ENCODE data around the gene NOP9.
A peak's percentile ranks its signal among the peaks of the same experiment; 100 is the strongest.

NOP9 gene

DNA sequence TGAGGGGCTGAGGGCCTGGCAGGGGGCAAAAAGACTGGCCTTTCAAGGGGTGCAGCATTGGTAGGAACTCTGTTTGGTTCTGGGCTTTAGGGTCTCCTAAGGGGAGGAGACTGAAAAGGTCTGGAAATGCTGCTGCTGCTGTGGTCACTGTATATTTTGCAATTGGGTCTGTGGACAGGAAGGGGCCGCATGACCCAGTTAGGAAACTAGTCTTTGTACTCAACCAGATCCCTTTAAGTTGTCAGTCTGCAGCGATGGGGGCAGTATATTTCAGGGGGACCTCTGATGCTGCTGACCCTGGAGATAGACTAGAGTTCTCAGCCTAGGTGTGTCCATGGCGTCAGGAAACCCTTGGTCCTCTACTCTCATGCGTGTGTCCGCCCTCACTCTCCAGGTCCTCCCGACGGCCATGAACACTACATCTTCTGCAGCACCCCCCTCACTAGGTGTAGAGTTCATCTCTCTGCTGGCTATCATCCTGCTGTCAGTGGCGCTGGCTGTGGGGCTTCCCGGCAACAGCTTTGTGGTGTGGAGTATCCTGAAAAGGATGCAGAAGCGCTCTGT lies 15.7 kb downstream of the NOP9 start:
- no CpG with 5 or more reads among the region's 10 CpGs for WGBS (ENCODE audit: extremely low coverage, insufficient coverage, low lambda C conversion rate)
- Histone ChIP-seq H2BK120ac (ENCODE audit: low read depth, low read length) (no peak overlapping the region), H4K5ac (ENCODE audit: low read length) (no peak overlapping the region)

DNA sequence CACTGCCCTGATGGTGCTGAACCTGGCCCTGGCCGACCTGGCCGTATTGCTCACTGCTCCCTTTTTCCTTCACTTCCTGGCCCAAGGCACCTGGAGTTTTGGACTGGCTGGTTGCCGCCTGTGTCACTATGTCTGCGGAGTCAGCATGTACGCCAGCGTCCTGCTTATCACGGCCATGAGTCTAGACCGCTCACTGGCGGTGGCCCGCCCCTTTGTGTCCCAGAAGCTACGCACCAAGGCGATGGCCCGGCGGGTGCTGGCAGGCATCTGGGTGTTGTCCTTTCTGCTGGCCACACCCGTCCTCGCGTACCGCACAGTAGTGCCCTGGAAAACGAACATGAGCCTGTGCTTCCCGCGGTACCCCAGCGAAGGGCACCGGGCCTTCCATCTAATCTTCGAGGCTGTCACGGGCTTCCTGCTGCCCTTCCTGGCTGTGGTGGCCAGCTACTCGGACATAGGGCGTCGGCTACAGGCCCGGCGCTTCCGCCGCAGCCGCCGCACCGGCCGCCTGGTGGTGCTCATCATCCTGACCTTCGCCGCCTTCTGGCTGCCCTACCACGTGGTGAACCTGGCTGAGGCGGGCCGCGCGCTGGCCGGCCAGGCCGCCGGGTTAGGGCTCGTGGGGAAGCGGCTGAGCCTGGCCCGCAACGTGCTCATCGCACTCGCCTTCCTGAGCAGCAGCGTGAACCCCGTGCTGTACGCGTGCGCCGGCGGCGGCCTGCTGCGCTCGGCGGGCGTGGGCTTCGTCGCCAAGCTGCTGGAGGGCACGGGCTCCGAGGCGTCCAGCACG lies 16.4 kb downstream of the NOP9 start:
- WGBS (ENCODE audit: extremely low coverage, insufficient coverage, low lambda C conversion rate) = no CpG with 5 or more reads among the region's 70 CpGs
- no peak overlapping the region for H3K4me3 ChIP-seq (ENCODE audit: low read length)
- H3K36me3 ChIP-seq (ENCODE audit: control insufficient read depth, insufficient read depth, low read length) = peaks cover 1% of the 10 kb centered on the region
- H3K79me2 ChIP-seq (ENCODE audit: control insufficient read depth, insufficient read depth, low read length) = no peaks in the 10 kb centered on the region
- peak overlapping the region; percentile 66 for H3K23ac ChIP-seq (ENCODE audit: low read length)
- no peak overlapping the region for H3K18ac ChIP-seq (ENCODE audit: low read length)
- DNase-seq = peak; percentile 57
- H3K27me3 ChIP-seq (ENCODE audit: insufficient read depth, low read length, poor library complexity) = no peaks in the 10 kb centered on the region
- peak overlapping the region; percentile 38 for H3K9ac ChIP-seq (ENCODE audit: low read length)
- peak overlapping the region; percentile 4 for H3K4ac ChIP-seq (ENCODE audit: low read depth, low read length)
- peaks cover 12% of the 10 kb centered on the region for H3K4me1 ChIP-seq (ENCODE audit: control insufficient read depth, low read depth, low read length)
- no peaks in the 10 kb centered on the region for H3K79me1 ChIP-seq (ENCODE audit: low read length)
- no peak overlapping the region for H4K8ac ChIP-seq (ENCODE audit: low read depth, low read length)
- no peak overlapping the region for H3K27ac ChIP-seq (ENCODE audit: low read depth, low read length)
- no peak overlapping the region for H2BK120ac ChIP-seq (ENCODE audit: low read depth, low read length)
- no peak overlapping the region for H2BK5ac ChIP-seq (ENCODE audit: low read length)
- peak overlapping the region; percentile 79 for H3K56ac ChIP-seq (ENCODE audit: low read length)
- H3K4me2 ChIP-seq (ENCODE audit: low read length) = no peak overlapping the region
- no peak overlapping the region for H2AK5ac ChIP-seq (ENCODE audit: low read length)
- no peak overlapping the region for H2BK15ac ChIP-seq (replicated peaks; ENCODE audit: low read depth)
- H4K5ac ChIP-seq (ENCODE audit: low read length) = no peak overlapping the region

More for the DNA sequence above, 15.7 kb downstream of the NOP9 start:
- H3K27me3 ChIP-seq (ENCODE audit: insufficient read depth, low read length, poor library complexity) = no peaks in the 10 kb centered on the region
- H3K9ac ChIP-seq (ENCODE audit: low read length) = no peak overlapping the region
- H3K4me1 ChIP-seq (ENCODE audit: control insufficient read depth, low read depth, low read length) = peaks cover 12% of the 10 kb centered on the region
- no peak overlapping the region for H3K56ac ChIP-seq (ENCODE audit: low read length)
- H3K4ac ChIP-seq (ENCODE audit: low read depth, low read length) = no peak overlapping the region
- no peak overlapping the region for H2BK15ac ChIP-seq (replicated peaks; ENCODE audit: low read depth)
- no peak overlapping the region for H3K4me3 ChIP-seq (ENCODE audit: low read length)
- H3K27ac ChIP-seq (ENCODE audit: low read depth, low read length) = no peak overlapping the region
- no peak overlapping the region for H4K8ac ChIP-seq (ENCODE audit: low read depth, low read length)
- no peaks in the 10 kb centered on the region for H3K79me2 ChIP-seq (ENCODE audit: control insufficient read depth, insufficient read depth, low read length)
- H3K18ac ChIP-seq (ENCODE audit: low read length) = no peak overlapping the region
- H3K4me2 ChIP-seq (ENCODE audit: low read length) = no peak overlapping the region
- H3K36me3 ChIP-seq (ENCODE audit: control insufficient read depth, insufficient read depth, low read length) = peaks cover 1% of the 10 kb centered on the region
- H3K79me1 ChIP-seq (ENCODE audit: low read length) = no peaks in the 10 kb centered on the region
- no peak overlapping the region for H2BK5ac ChIP-seq (ENCODE audit: low read length)
- no peak for DNase-seq
- H2AK5ac ChIP-seq (ENCODE audit: low read length) = no peak overlapping the region
- no peak overlapping the region for H3K23ac ChIP-seq (ENCODE audit: low read length)

DNA sequence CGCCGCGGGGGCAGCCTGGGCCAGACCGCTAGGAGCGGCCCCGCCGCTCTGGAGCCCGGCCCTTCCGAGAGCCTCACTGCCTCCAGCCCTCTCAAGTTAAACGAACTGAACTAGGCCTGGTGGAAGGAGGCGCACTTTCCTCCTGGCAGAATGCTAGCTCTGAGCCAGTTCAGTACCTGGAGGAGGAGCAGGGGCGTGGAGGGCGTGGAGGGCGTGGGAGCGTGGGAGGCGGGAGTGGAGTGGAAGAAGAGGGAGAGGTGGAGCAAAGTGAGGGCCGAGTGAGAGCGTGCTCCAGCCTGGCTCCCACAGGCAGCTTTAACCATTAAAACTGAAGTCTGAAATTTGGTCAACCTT lies 16.9 kb downstream of the NOP9 start:
- peak overlapping the region; percentile 1 for H3K27ac ChIP-seq (ENCODE audit: low read depth, low read length)
- H4K8ac ChIP-seq (ENCODE audit: low read depth, low read length) = no peak overlapping the region
- H3K9ac ChIP-seq (ENCODE audit: low read length) = peak overlapping the region; percentile 38
- H2BK120ac ChIP-seq (ENCODE audit: low read depth, low read length) = no peak overlapping the region
- H3K4me2 ChIP-seq (ENCODE audit: low read length) = no peak overlapping the region
- peak overlapping the region; percentile 2 for H2BK5ac ChIP-seq (ENCODE audit: low read length)
- no CpG with 5 or more reads among the region's 18 CpGs for WGBS (ENCODE audit: extremely low coverage, insufficient coverage, low lambda C conversion rate)
- H3K4me1 ChIP-seq (ENCODE audit: control insufficient read depth, low read depth, low read length) = peaks cover 12% of the 10 kb centered on the region
- no peak overlapping the region for H2BK15ac ChIP-seq (replicated peaks; ENCODE audit: low read depth)
- H3K36me3 ChIP-seq (ENCODE audit: control insufficient read depth, insufficient read depth, low read length) = peaks cover 1% of the 10 kb centered on the region
- H2AK5ac ChIP-seq (ENCODE audit: low read length) = no peak overlapping the region
- no peak overlapping the region for H4K5ac ChIP-seq (ENCODE audit: low read length)
- H3K79me2 ChIP-seq (ENCODE audit: control insufficient read depth, insufficient read depth, low read length) = no peaks in the 10 kb centered on the region
- no peaks in the 10 kb centered on the region for H3K79me1 ChIP-seq (ENCODE audit: low read length)
- H3K23ac ChIP-seq (ENCODE audit: low read length) = peak overlapping the region; percentile 66
- H3K27me3 ChIP-seq (ENCODE audit: insufficient read depth, low read length, poor library complexity) = no peaks in the 10 kb centered on the region
- H3K56ac ChIP-seq (ENCODE audit: low read length) = peak overlapping the region; percentile 79
- peak overlapping the region; percentile 4 for H3K4ac ChIP-seq (ENCODE audit: low read depth, low read length)
- no peak overlapping the region for H3K4me3 ChIP-seq (ENCODE audit: low read length)
- H3K18ac ChIP-seq (ENCODE audit: low read length) = no peak overlapping the region
- DNase-seq = no peak

DNA sequence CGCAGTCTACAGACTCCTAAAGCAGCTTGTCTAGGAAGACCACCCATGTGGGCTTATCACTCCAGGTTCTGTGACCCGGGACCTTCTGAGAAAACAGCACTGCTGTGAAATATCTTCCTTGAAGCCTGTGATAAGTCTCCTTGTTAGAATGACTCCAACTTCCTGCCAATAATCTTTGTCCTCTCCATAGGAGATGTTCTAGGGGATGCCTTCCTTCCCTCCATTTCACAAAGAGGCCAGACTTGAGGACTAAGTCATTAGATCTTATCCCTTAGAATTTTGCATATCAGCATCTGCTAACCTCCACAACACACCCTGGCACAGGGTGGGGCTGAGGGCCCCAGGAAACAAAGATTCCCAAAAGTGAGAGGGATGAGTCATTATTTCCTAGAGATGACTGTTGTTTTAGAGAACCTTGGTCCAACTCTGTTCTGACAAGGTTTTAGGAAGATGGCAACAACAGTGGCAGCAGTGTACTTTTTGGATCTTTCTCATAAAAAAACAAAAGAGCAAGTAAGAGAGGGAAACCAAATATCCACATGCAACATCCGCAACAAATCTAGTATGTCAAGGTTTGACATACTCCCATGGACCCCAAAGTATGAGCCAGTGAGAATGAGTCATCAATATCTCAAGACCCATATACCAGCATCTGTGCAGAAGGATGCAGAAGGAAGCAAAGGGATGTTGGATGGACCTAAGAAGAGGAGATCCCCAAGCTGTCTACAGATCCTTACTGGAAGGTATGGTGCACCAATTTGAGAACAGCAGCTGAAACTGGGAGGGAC lies 17.7 kb downstream of the NOP9 start:
- Histone ChIP-seq H2BK5ac (ENCODE audit: low read length) (peak overlapping the region; percentile 44), H2AK5ac (ENCODE audit: low read length) (peak overlapping the region; percentile 25), H4K5ac (ENCODE audit: low read length) (no peak overlapping the region), H3K79me1 (ENCODE audit: low read length) (no peaks in the 10 kb centered on the region), H3K23ac (ENCODE audit: low read length) (no peak overlapping the region), H4K8ac (ENCODE audit: low read depth, low read length) (no peak overlapping the region), H3K18ac (ENCODE audit: low read length) (no peak overlapping the region), H3K79me2 (ENCODE audit: control insufficient read depth, insufficient read depth, low read length) (no peaks in the 10 kb centered on the region), H3K9ac (ENCODE audit: low read length) (no peak overlapping the region), H3K4me1 (ENCODE audit: control insufficient read depth, low read depth, low read length) (peaks cover 12% of the 10 kb centered on the region), H3K27me3 (ENCODE audit: insufficient read depth, low read length, poor library complexity) (no peaks in the 10 kb centered on the region), H2BK15ac (replicated peaks; ENCODE audit: low read depth) (no peak overlapping the region), H3K4ac (ENCODE audit: low read depth, low read length) (no peak overlapping the region), H3K56ac (ENCODE audit: low read length) (peak overlapping the region; percentile 39), H3K36me3 (ENCODE audit: control insufficient read depth, insufficient read depth, low read length) (peaks cover 1% of the 10 kb centered on the region), H3K4me3 (ENCODE audit: low read length) (no peak overlapping the region), H3K4me2 (ENCODE audit: low read length) (no peak overlapping the region), H3K27ac (ENCODE audit: low read depth, low read length) (peak overlapping the region; percentile 50), H2BK120ac (ENCODE audit: low read depth, low read length) (no peak overlapping the region)
- WGBS (ENCODE audit: extremely low coverage, insufficient coverage, low lambda C conversion rate) = no CpG with 5 or more reads among the region's 3 CpGs
- peak; percentile 90 for DNase-seq

DNA sequence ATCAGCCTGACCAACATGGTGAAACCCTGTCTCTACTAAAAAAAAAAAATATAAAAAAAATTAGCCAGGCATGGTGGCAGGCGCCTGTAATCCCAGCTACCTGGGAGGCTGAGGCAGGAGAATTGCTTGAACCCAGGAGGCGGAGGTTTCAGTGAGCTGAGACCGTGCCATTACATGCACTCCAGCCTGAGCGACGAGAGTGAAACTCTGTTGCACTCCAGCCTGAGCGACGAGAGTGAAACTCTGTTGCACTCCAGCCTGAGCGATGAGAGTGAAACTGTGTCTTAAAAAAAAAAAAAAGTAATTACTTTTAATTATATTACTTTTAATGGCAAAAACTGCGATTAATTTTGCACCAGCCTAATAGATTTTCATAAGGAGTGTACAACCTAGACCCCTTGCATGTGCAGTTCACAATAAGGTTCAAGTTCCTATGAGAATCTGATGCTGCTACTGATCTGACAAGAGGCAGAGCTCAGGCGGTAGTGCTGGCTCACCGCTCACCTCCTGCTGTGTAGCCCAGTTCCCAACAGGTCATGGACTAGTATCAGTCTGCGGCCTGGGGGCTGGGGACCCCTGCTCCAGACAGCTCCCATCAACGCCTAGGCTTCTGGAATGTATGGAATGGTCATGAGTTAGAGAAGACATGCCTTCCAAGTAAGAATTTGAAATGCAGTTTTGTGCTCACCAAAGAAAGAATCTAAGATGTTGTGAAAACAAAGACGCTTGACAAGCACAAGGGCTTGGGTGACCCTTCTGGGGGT lies 21.7 kb downstream of the NOP9 start:
- H3K9ac ChIP-seq (ENCODE audit: low read length) = no peak overlapping the region
- H3K56ac ChIP-seq (ENCODE audit: low read length) = no peak overlapping the region
- H3K23ac ChIP-seq (ENCODE audit: low read length) = no peak overlapping the region
- no peak overlapping the region for H3K4me3 ChIP-seq (ENCODE audit: low read length)
- no peak overlapping the region for H3K27ac ChIP-seq (ENCODE audit: low read depth, low read length)
- H3K4ac ChIP-seq (ENCODE audit: low read depth, low read length) = no peak overlapping the region
- H3K4me2 ChIP-seq (ENCODE audit: low read length) = no peak overlapping the region
- H3K36me3 ChIP-seq (ENCODE audit: control insufficient read depth, insufficient read depth, low read length) = no peaks in the 10 kb centered on the region
- no peaks in the 10 kb centered on the region for H3K79me2 ChIP-seq (ENCODE audit: control insufficient read depth, insufficient read depth, low read length)
- no peak overlapping the region for H2BK5ac ChIP-seq (ENCODE audit: low read length)
- H3K79me1 ChIP-seq (ENCODE audit: low read length) = no peaks in the 10 kb centered on the region
- no peak overlapping the region for H2BK120ac ChIP-seq (ENCODE audit: low read depth, low read length)
- H2BK15ac ChIP-seq (replicated peaks; ENCODE audit: low read depth) = no peak overlapping the region
- H3K27me3 ChIP-seq (ENCODE audit: insufficient read depth, low read length, poor library complexity) = no peaks in the 10 kb centered on the region
- no peak overlapping the region for H2AK5ac ChIP-seq (ENCODE audit: low read length)
- DNase-seq = peak; percentile 81
- H4K5ac ChIP-seq (ENCODE audit: low read length) = no peak overlapping the region
- H4K8ac ChIP-seq (ENCODE audit: low read depth, low read length) = no peak overlapping the region
- peaks cover 10% of the 10 kb centered on the region for H3K4me1 ChIP-seq (ENCODE audit: control insufficient read depth, low read depth, low read length)
- WGBS (ENCODE audit: extremely low coverage, insufficient coverage, low lambda C conversion rate) = no CpG with 5 or more reads among the region's 14 CpGs
- no peak overlapping the region for H3K18ac ChIP-seq (ENCODE audit: low read length)
